ENCODE data around the gene CCDC32. TPM values are rescaled to one million over a fixed set of nuclear protein-coding genes. Genes with fewer than 3 reads are reported as not detected.

The CCDC32 gene
- total RNA-seq, 1 experiment from 2014 or later, result 22.2 TPM

GRCh38 chr15:40533763-40534364, 31.0 kb downstream of the CCDC32 start:
- Histone ChIP-seq H3K27ac (no peak overlapping the region), H3K79me2 (ENCODE audit: low read depth) (no peaks in the 10 kb centered on the region), H3K27me3 (ENCODE audit: insufficient read depth, low read depth) (no peaks in the 10 kb centered on the region), H3K9me3 (ENCODE audit: insufficient read depth, low read depth) (no peaks in the 10 kb centered on the region), H3F3A (ENCODE audit: insufficient read depth, low read depth) (no peaks in the 10 kb centered on the region), H3K36me3 (ENCODE audit: low read depth) (no peaks in the 10 kb centered on the region), H2AFZ (no peak overlapping the region), H3K4me1 (replicated peaks; ENCODE audit: insufficient read depth) (no peaks in the 10 kb centered on the region), H3K9me2 (ENCODE audit: insufficient read depth) (no peaks in the 10 kb centered on the region), H3K4me3 (no peak overlapping the region), H3K4me2 (no peak overlapping the region), H4K20me1 (ENCODE audit: insufficient read depth) (no peaks in the 10 kb centered on the region)
- POLR2A ChIA-PET (ENCODE audit: unreplicated experiment), result interaction anchor here (0.7 kb wide), 1 partner anchor 321 kb away, joined by 4 read pairs; no protein-coding TSS in a partner anchor
- no peak for TF ChIP-seq EZH2 (IDR thresholded peaks at IDR 0.05; ENCODE audit: low read depth)
- TF ChIP-seq, protein P1, sequence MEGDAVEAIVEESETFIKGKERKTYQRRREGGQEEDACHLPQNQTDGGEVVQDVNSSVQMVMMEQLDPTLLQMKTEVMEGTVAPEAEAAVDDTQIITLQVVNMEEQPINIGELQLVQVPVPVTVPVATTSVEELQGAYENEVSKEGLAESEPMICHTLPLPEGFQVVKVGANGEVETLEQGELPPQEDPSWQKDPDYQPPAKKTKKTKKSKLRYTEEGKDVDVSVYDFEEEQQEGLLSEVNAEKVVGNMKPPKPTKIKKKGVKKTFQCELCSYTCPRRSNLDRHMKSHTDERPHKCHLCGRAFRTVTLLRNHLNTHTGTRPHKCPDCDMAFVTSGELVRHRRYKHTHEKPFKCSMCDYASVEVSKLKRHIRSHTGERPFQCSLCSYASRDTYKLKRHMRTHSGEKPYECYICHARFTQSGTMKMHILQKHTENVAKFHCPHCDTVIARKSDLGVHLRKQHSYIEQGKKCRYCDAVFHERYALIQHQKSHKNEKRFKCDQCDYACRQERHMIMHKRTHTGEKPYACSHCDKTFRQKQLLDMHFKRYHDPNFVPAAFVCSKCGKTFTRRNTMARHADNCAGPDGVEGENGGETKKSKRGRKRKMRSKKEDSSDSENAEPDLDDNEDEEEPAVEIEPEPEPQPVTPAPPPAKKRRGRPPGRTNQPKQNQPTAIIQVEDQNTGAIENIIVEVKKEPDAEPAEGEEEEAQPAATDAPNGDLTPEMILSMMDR (conservative IDR thresholded peaks at IDR 0.05), result no peak
- intact Hi-C loops (cut with micrococcal nuclease; ENCODE audit: unreplicated experiment), result no loop called here
- DNase-seq, result no peak
- no TSS peak for BruUV-seq (replicated peaks)
- CTCF ChIA-PET, result no interaction called here

- CTCF ChIA-PET, result interaction anchor here (0.6 kb wide), 1 partner anchor 128 kb away, joined by 6 read pairs; no protein-coding TSS in a partner anchor
Observed at GRCh38 chr15:40528801-40529200, 36.0 kb downstream of the CCDC32 start.

DNA sequence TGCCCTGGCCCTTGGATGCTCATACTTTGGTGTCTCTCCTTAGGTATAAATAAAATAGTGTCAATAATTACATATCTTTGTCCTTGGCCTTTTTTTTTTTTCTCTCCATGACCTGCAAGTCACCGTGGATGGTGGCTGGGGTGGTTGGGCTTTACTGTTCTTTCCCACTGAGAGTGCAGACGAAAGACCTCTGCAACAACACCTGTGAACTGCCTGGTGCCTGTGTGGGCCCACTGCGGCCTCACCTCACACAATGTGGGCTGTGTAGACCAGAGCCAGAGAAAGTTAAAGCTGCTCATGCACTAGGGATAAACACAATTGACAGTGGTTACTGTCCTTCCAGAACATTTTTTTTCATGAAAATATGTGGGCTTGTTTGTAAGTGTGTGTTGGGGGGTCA, 39.0 kb downstream of the CCDC32 start:
- CTCF ChIA-PET, result no interaction called here
- no TSS peak for BruUV-seq (replicated peaks)

More at GRCh38 chr15:40528801-40529200, 36.0 kb downstream of the CCDC32 start:
- Histone ChIP-seq H3K36me3 (ENCODE audit: low read depth) (no peaks in the 10 kb centered on the region), H3K27ac (no peak overlapping the region), H3K27me3 (ENCODE audit: insufficient read depth, low read depth) (no peaks in the 10 kb centered on the region), H3K9me2 (ENCODE audit: insufficient read depth) (no peaks in the 10 kb centered on the region), H4K20me1 (ENCODE audit: insufficient read depth) (no peaks in the 10 kb centered on the region), H3K4me3 (no peak overlapping the region), H3K79me2 (ENCODE audit: low read depth) (no peaks in the 10 kb centered on the region), H2AFZ (no peak overlapping the region), H3F3A (ENCODE audit: insufficient read depth, low read depth) (no peaks in the 10 kb centered on the region), H3K4me1 (replicated peaks; ENCODE audit: insufficient read depth) (no peaks in the 10 kb centered on the region), H3K4me2 (no peak overlapping the region), H3K9me3 (ENCODE audit: insufficient read depth, low read depth) (no peaks in the 10 kb centered on the region)
- intact Hi-C loops (cut with micrococcal nuclease; ENCODE audit: unreplicated experiment), result no loop called here
- no peak for TF ChIP-seq EZH2 (IDR thresholded peaks at IDR 0.05; ENCODE audit: low read depth)
- TF ChIP-seq, protein P1 (conservative IDR thresholded peaks at IDR 0.05), result no peak
- no TSS peak for BruUV-seq (replicated peaks)
- DNase-seq, result no peak
- POLR2A ChIA-PET (ENCODE audit: unreplicated experiment), result no interaction called here

More for the DNA sequence above, 39.0 kb downstream of the CCDC32 start:
- Histone ChIP-seq H3K36me3 (ENCODE audit: low read depth) (no peaks in the 10 kb centered on the region), H3K27ac (no peak overlapping the region), H3K27me3 (ENCODE audit: insufficient read depth, low read depth) (no peaks in the 10 kb centered on the region), H4K20me1 (ENCODE audit: insufficient read depth) (no peaks in the 10 kb centered on the region), H3K9me2 (ENCODE audit: insufficient read depth) (no peaks in the 10 kb centered on the region), H3K4me1 (replicated peaks; ENCODE audit: insufficient read depth) (no peaks in the 10 kb centered on the region), H2AFZ (no peak overlapping the region), H3K9me3 (ENCODE audit: insufficient read depth, low read depth) (no peaks in the 10 kb centered on the region), H3K79me2 (ENCODE audit: low read depth) (no peaks in the 10 kb centered on the region), H3K4me3 (no peak overlapping the region), H3F3A (ENCODE audit: insufficient read depth, low read depth) (no peaks in the 10 kb centered on the region), H3K4me2 (no peak overlapping the region)
- DNase-seq, result no peak
- no peak for TF ChIP-seq EZH2 (IDR thresholded peaks at IDR 0.05; ENCODE audit: low read depth)
- TF ChIP-seq, protein P1 (conservative IDR thresholded peaks at IDR 0.05), result no peak
- intact Hi-C loops (cut with micrococcal nuclease; ENCODE audit: unreplicated experiment), result no loop called here
- POLR2A ChIA-PET (ENCODE audit: unreplicated experiment), result no interaction called here

Measured in PC-9 (cell line).